ENCODE data around the gene ZNF318. TPM values are rescaled to one million over a fixed set of nuclear protein-coding genes. Genes with fewer than 3 reads are reported as not detected.
"Not testable (repeated sequence)": the region's sequence is repeated elsewhere in the genome, so short reads cannot be mapped to it uniquely, and the experiment has no call there.

The ZNF318 gene
- total RNA-seq, 1 donor from 2014 or later, result 9.7 TPM

GRCh38 chr6:43347444-43347843, 22.0 kb downstream of the ZNF318 start:
- H3K27me3 Mint-ChIP-seq (ENCODE audit: insufficient read depth), result no peaks in the 10 kb centered on the region
- no peaks in the 10 kb centered on the region for H3K4me1 Mint-ChIP-seq (ENCODE audit: low read depth)
- H3K4me3 Mint-ChIP-seq, result no peak overlapping the region
- H3K27ac Mint-ChIP-seq, result no peak overlapping the region
- H3K36me3 Mint-ChIP-seq (ENCODE audit: low read depth), result peaks cover 18% of the 10 kb centered on the region
- no peaks in the 10 kb centered on the region for H3K9me3 Mint-ChIP-seq
- intact Hi-C loops (cut with micrococcal nuclease), result no loop called here
- DNase-seq (ENCODE audit: low spot score), result no peak

GRCh38 chr6:43347021-43347420, 22.4 kb downstream of the ZNF318 start:
- Mint-ChIP-seq H3K9me3 (no peaks in the 10 kb centered on the region), H3K36me3 (ENCODE audit: low read depth) (peaks cover 18% of the 10 kb centered on the region), H3K4me1 (ENCODE audit: low read depth) (no peaks in the 10 kb centered on the region), H3K27me3 (ENCODE audit: insufficient read depth) (no peaks in the 10 kb centered on the region), H3K4me3 (no peak overlapping the region), H3K27ac (no peak overlapping the region)
- intact Hi-C loops (cut with micrococcal nuclease), result no loop called here
- no peak for DNase-seq (ENCODE audit: low spot score)

GRCh38 chr6:43346243-43346642, 23.2 kb downstream of the ZNF318 start:
- H3K27me3 Mint-ChIP-seq (ENCODE audit: insufficient read depth); H3K4me3 Mint-ChIP-seq; intact Hi-C loops (cut with micrococcal nuclease); H3K4me1 Mint-ChIP-seq (ENCODE audit: low read depth); DNase-seq (ENCODE audit: low spot score); H3K27ac Mint-ChIP-seq; H3K9me3 Mint-ChIP-seq: not testable (repeated sequence)
- peaks cover 18% of the 10 kb centered on the region for H3K36me3 Mint-ChIP-seq (ENCODE audit: low read depth)

DNA sequence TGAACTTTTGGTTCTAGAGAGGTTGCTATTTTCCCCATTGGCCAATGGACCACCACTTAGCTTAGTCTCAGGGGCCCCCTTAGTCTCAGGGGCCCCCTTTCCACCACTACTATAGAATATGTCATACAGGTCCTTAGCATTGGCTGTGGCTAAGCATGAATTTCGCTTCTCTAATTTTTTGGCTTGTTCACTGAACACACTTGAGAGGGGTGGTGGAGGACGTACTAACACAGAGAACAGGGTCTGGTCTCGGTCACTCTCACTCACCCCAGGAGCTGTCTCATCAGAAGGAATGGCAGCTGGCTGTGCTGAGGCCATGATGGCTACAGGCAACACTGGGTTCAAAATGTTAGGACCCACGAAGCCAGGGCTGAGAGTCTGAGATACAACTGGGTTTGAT, 30.3 kb downstream of the ZNF318 start:
- Mint-ChIP-seq H3K9me3 (no peaks in the 10 kb centered on the region), H3K4me1 (ENCODE audit: low read depth) (no peaks in the 10 kb centered on the region), H3K36me3 (ENCODE audit: low read depth) (peaks cover 35% of the 10 kb centered on the region), H3K4me3 (no peak overlapping the region), H3K27ac (no peak overlapping the region), H3K27me3 (ENCODE audit: insufficient read depth) (no peaks in the 10 kb centered on the region)
- no peak for DNase-seq (ENCODE audit: low spot score)
- intact Hi-C loops (cut with micrococcal nuclease), result no loop called here

GRCh38 chr6:43338243-43338642, 31.2 kb downstream of the ZNF318 start:
- H3K4me3 Mint-ChIP-seq, result no peak overlapping the region
- no peak for DNase-seq (ENCODE audit: low spot score)
- no peaks in the 10 kb centered on the region for H3K9me3 Mint-ChIP-seq
- H3K27me3 Mint-ChIP-seq (ENCODE audit: insufficient read depth), result no peaks in the 10 kb centered on the region
- no peak overlapping the region for H3K27ac Mint-ChIP-seq
- peaks cover 35% of the 10 kb centered on the region for H3K36me3 Mint-ChIP-seq (ENCODE audit: low read depth)
- intact Hi-C loops (cut with micrococcal nuclease), result no loop called here
- H3K4me1 Mint-ChIP-seq (ENCODE audit: low read depth), result no peaks in the 10 kb centered on the region

GRCh38 chr6:43336382-43336781, 33.1 kb downstream of the ZNF318 start:
- no peak overlapping the region for H3K4me3 Mint-ChIP-seq
- no peak overlapping the region for H3K27ac Mint-ChIP-seq
- H3K36me3 Mint-ChIP-seq (ENCODE audit: low read depth), result peaks cover 27% of the 10 kb centered on the region
- no peaks in the 10 kb centered on the region for H3K27me3 Mint-ChIP-seq (ENCODE audit: insufficient read depth)
- peaks cover 9% of the 10 kb centered on the region for H3K4me1 Mint-ChIP-seq (ENCODE audit: low read depth)
- no peak for DNase-seq (ENCODE audit: low spot score)
- intact Hi-C loops (cut with micrococcal nuclease), result no loop called here
- no peaks in the 10 kb centered on the region for H3K9me3 Mint-ChIP-seq

DNA sequence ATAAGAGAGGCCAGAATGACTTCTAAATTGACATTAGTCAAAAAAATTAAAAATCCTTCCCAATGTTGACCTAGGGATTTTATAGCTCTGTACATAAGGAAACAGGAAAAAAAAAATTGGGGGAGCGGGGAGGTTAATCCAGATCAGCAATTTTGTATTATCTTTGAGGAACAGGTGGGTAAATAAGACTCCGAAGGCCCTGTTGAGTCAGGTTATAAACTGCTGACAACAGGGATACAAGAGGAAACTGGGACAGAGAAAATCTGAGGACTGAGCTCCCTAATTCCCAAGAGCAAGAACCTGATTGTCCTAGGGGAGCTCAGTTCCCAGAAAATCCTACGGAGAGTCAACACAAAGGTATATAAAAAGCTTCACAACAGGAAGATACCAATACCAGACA, 34.0 kb downstream of the ZNF318 start:
- intact Hi-C loops (cut with micrococcal nuclease), result no loop called here

GRCh38 chr6:43334466-43335095, 34.9 kb downstream of the ZNF318 start:
- intact Hi-C loops (cut with micrococcal nuclease), result loop anchor here (1.0 kb wide), 1 partner anchor 71 kb away; no protein-coding TSS in a partner anchor

More for the DNA sequence above, 34.0 kb downstream of the ZNF318 start:
- peaks cover 14% of the 10 kb centered on the region for H3K4me1 Mint-ChIP-seq (ENCODE audit: low read depth)
- H3K27me3 Mint-ChIP-seq (ENCODE audit: insufficient read depth), result no peaks in the 10 kb centered on the region
- peaks cover 19% of the 10 kb centered on the region for H3K36me3 Mint-ChIP-seq (ENCODE audit: low read depth)
- no peak overlapping the region for H3K27ac Mint-ChIP-seq
- no peak overlapping the region for H3K4me3 Mint-ChIP-seq
- no peaks in the 10 kb centered on the region for H3K9me3 Mint-ChIP-seq
- no peak for DNase-seq (ENCODE audit: low spot score)

DNA sequence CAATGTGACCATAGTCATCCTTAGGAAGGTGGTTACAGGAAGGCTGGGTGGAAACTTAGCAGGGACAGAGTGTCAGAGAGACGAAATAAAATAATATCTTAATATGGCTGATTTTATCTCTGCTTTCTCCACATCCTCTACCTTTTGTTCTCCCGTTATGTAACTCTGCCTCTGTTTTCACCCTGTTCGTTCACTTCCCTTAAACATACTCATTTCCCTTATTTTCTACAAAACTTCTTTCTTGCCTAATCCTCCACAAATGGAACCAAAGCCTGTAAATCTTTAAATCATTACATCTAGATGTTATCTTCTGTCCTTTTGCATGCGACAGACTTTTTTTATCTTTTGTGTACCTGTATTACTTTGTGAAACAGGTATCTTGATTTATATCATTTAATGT, 37.6 kb downstream of the ZNF318 start:
- Mint-ChIP-seq H3K4me3 (no peak overlapping the region), H3K27ac (no peak overlapping the region), H3K27me3 (ENCODE audit: insufficient read depth) (peaks cover 2% of the 10 kb centered on the region), H3K9me3 (no peaks in the 10 kb centered on the region), H3K4me1 (ENCODE audit: low read depth) (peaks cover 14% of the 10 kb centered on the region), H3K36me3 (ENCODE audit: low read depth) (peaks cover 6% of the 10 kb centered on the region)
- no peak for DNase-seq (ENCODE audit: low spot score)
- intact Hi-C loops (cut with micrococcal nuclease), result no loop called here

More at GRCh38 chr6:43334466-43335095, 34.9 kb downstream of the ZNF318 start:
- Mint-ChIP-seq H3K4me1 (ENCODE audit: low read depth) (peaks cover 14% of the 10 kb centered on the region), H3K27ac (no peak overlapping the region), H3K9me3 (no peaks in the 10 kb centered on the region), H3K27me3 (ENCODE audit: insufficient read depth) (no peaks in the 10 kb centered on the region), H3K36me3 (ENCODE audit: low read depth) (peaks cover 11% of the 10 kb centered on the region), H3K4me3 (no peak overlapping the region)
- no peak for DNase-seq (ENCODE audit: low spot score)

DNA sequence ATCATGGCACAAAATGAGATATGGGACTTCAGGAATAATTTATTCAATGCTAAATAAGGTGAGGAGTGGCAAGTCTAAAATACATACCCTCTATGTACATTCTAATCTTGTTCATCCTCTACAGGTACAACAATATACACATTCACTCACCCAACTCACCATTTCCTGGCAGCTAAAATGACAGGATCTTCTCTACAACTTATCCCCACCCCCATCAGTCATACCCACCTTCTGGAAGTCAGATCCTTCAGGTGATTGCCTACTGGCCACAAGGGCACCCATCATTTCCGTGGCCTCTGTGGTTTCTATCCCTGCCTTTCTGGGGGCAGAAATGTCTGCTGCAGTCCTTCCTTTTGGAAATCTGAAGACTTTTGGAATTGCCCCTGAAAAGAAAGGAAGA, 38.0 kb downstream of the ZNF318 start:
- Mint-ChIP-seq H3K4me1 (ENCODE audit: low read depth) (peaks cover 14% of the 10 kb centered on the region), H3K27ac (no peak overlapping the region), H3K4me3 (no peak overlapping the region), H3K36me3 (ENCODE audit: low read depth) (peaks cover 6% of the 10 kb centered on the region), H3K9me3 (no peaks in the 10 kb centered on the region), H3K27me3 (ENCODE audit: insufficient read depth) (peaks cover 2% of the 10 kb centered on the region)
- DNase-seq (ENCODE audit: low spot score), result no peak
- intact Hi-C loops (cut with micrococcal nuclease), result no loop called here

DNA sequence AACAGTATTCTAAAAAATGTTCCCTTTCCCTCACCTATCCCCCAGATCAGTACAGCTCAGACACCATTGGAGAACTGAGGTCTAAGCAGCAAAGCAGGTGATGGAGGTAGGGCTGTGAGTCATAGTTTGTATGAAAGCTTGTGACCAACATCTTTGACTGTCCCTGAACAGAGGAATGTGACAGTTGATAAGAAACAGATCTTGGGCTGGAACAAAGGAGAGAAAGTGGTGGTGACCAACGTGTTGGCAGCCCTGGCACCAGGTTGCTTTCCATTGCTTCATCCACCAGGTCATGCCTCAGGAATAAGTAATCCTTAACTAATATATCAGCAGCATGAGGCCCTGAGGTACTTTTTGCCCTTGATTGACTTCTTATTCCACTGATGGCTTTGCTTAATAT, 40.9 kb downstream of the ZNF318 start:
- peaks cover 7% of the 10 kb centered on the region for H3K27me3 Mint-ChIP-seq (ENCODE audit: insufficient read depth)
- no peak overlapping the region for H3K4me3 Mint-ChIP-seq
- DNase-seq (ENCODE audit: low spot score), result no peak
- intact Hi-C loops (cut with micrococcal nuclease), result no loop called here
- H3K36me3 Mint-ChIP-seq (ENCODE audit: low read depth), result peaks cover 3% of the 10 kb centered on the region
- peaks cover 14% of the 10 kb centered on the region for H3K4me1 Mint-ChIP-seq (ENCODE audit: low read depth)
- no peaks in the 10 kb centered on the region for H3K9me3 Mint-ChIP-seq
- no peak overlapping the region for H3K27ac Mint-ChIP-seq

- intact Hi-C loops (cut with micrococcal nuclease), result no loop called here
- H3K4me3 Mint-ChIP-seq, result no peak overlapping the region
- no peaks in the 10 kb centered on the region for H3K4me1 Mint-ChIP-seq (ENCODE audit: low read depth)
- no peaks in the 10 kb centered on the region for H3K9me3 Mint-ChIP-seq
- peaks cover 13% of the 10 kb centered on the region for H3K27me3 Mint-ChIP-seq (ENCODE audit: insufficient read depth)
- H3K36me3 Mint-ChIP-seq (ENCODE audit: low read depth), result no peaks in the 10 kb centered on the region
- DNase-seq (ENCODE audit: low spot score), result no peak
- H3K27ac Mint-ChIP-seq, result no peak overlapping the region
Measured at GRCh38 chr6:43325876-43326275, 43.6 kb downstream of the ZNF318 start.

DNA sequence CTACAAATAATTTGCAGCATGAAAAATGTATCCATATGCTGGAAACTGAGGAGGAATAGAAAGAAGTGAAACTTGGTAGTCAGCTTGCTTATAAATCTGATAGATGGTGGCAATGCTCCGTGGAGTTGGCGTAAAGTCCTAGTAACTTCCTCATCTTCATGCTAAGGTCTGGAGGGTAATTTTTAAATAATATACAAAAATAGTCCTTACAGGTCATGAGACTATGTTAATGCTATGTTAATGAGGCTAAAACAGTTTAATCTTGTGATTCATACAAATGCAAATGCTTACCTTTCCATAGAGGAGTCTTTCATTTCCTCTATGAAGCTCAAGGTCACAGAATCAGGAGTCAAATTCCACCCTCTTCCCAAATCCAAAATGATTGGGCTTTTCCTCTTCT, 51.4 kb downstream of the ZNF318 start:
- Mint-ChIP-seq H3K27me3 (ENCODE audit: insufficient read depth) (peaks cover 16% of the 10 kb centered on the region), H3K9me3 (no peaks in the 10 kb centered on the region), H3K4me1 (ENCODE audit: low read depth) (no peaks in the 10 kb centered on the region), H3K4me3 (no peak overlapping the region), H3K36me3 (ENCODE audit: low read depth) (no peaks in the 10 kb centered on the region), H3K27ac (no peak overlapping the region)
- DNase-seq (ENCODE audit: low spot score), result no peak
- intact Hi-C loops (cut with micrococcal nuclease), result no loop called here

GRCh38 chr6:43313813-43314212, 55.6 kb downstream of the ZNF318 start:
- intact Hi-C loops (cut with micrococcal nuclease), result no loop called here
- H3K27me3 Mint-ChIP-seq (ENCODE audit: insufficient read depth), result peaks cover 21% of the 10 kb centered on the region
- H3K9me3 Mint-ChIP-seq, result no peaks in the 10 kb centered on the region
- H3K36me3 Mint-ChIP-seq (ENCODE audit: low read depth), result no peaks in the 10 kb centered on the region
- H3K4me3 Mint-ChIP-seq, result no peak overlapping the region
- H3K27ac Mint-ChIP-seq, result no peak overlapping the region
- peaks cover 2% of the 10 kb centered on the region for H3K4me1 Mint-ChIP-seq (ENCODE audit: low read depth)
- DNase-seq (ENCODE audit: low spot score), result no peak
